Aorta (tissue), 5 donors: Measurements from ENCODE around the gene MAML2. TPM values are rescaled to one million over a fixed set of nuclear protein-coding genes. Genes with fewer than 3 reads are reported as not detected.

Source experiments
- ATAC-seq: fragments of 200-7000 bp; cut with Tn5 transposase; one replicate; pipeline ENCODE4 v1.9.1; 2022; ENCODE audit warnings: moderate library complexity; ENCODE audit not compliant: low FRiP score
- DNase-seq, 2 donors: peaks; one replicate each; pipeline ENCODE4 v3.0.0-alpha.2; 2020
- H3K27ac ChIP-seq, 2 donors: one replicate each; pipeline ENCODE4 v1.5.1; 2013; ENCODE audit warnings: low read length in 2 of 2, mild to moderate bottlenecking in 2 of 2, moderate library complexity in 2 of 2, control low read depth in 1 of 2, inconsistent platforms in 1 of 2, low read depth in 1 of 2
- H3K27me3 ChIP-seq, 2 donors: one replicate each; pipeline ENCODE4 v1.6.1; 2013; ENCODE audit warnings: control low read depth in 1 of 2, low read length in 1 of 2, mild to moderate bottlenecking in 1 of 2, moderate library complexity in 1 of 2; ENCODE audit not compliant: insufficient read depth in 2 of 2, control insufficient read depth in 1 of 2
- H3K36me3 ChIP-seq, 2 donors: one replicate each; pipeline ENCODE4 v1.6.1; 2013; ENCODE audit warnings: control low read depth in 1 of 2, low read length in 1 of 2, mild to moderate bottlenecking in 1 of 2; ENCODE audit not compliant: insufficient read depth in 2 of 2, control insufficient read depth in 1 of 2
- H3K4me1 ChIP-seq, 2 donors: one replicate each; pipeline ENCODE4 v1.6.1; 2013; ENCODE audit warnings: low read length in 2 of 2, control low read depth in 1 of 2, mild to moderate bottlenecking in 1 of 2, moderate library complexity in 1 of 2; ENCODE audit not compliant: insufficient read depth in 2 of 2, control insufficient read depth in 1 of 2
- H3K4me3 ChIP-seq, 2 donors: one replicate each; pipeline ENCODE4 v1.5.1; 2013; ENCODE audit warnings: low read length in 2 of 2, control low read depth in 1 of 2, mild to moderate bottlenecking in 1 of 2
- H3K9me3 ChIP-seq: one replicate; pipeline ENCODE4 v1.6.1; 2013; ENCODE audit warnings: mild to moderate bottlenecking, low read length; ENCODE audit not compliant: control insufficient read depth
- WGBS, 2 donors: extraction: QIAGEN DNeasy Blood & Tissue Kit; methylation state at CpG; one replicate each; pipeline ENCODE4 v1.1.7; 2013; 5-methylcytosine and 5-hydroxymethylcytosine counted together
- intact Hi-C, 2 donors: fragments of 100-400 bp; cut with DNase I; formaldehyde crosslinking; loops; one replicate each; pipeline versions ENCODE4 v1.14.2 to v1.15.0; 2022
- polyA plus RNA-seq, 2 donors: library from polyadenylated mRNA; stranded (reverse); fragments of 200-250 nt; gene quantifications; one replicate each; pipeline ENCODE4 v1.2.3, GENCODE V29; 2013
- total RNA-seq, 2 donors: library from RNA; stranded (reverse); fragmentation: NEBNext Ultra II Directional; extraction: Animal tissue kit (Norgen Biotek cat#: 25700); gene quantifications; one replicate each; pipeline ENCODE4 v1.2.1, GENCODE V29; 2021
- donor health status: healthy with polysubstance abuse.
- donor health status: Bipolar disorder and iron deficiency.
- donor health status: DM: no; HTN: no; CAD: no.
- donor health status: DM: no; HTN: no; CAD: no.
- donor health status: DM: yes; HTN: yes; CAD: no.

The MAML2 gene
- total and polyA plus RNA-seq, 4 donors: 6.0 to 27.5 (median 14.0) TPM

DNA sequence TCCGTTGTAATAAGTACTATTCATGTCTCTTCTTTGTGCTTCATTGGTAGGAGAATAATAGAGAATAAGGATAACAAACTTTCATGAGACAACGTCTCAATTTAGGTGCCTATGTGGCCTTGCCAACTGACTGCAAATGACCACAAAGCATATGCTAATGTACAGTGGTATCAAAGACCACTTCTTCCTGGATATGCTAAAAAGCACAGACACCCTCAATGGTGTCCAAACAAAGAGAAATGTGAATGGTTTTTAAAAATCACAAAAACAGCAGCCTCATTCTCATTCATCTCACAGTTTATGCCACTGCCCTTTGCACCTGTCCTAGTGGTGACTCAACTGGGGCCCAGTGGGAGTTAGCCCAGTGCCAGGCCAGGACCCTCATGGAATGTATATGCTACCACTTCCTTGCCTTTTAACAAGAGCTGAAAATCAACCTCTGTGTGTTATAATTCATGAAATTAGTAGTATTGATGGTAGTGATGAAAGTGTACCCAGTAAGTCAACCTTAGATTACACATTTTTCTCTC, 353.9 kb downstream of the MAML2 start:
- Histone ChIP-seq H3K36me3 (no peaks in the 10 kb centered on the region), H3K27me3 (no peaks in the 10 kb centered on the region), H3K4me3 (no peak overlapping the region), H3K4me1 (peaks cover 0 to 2% of the 10 kb centered on the region in 2 donors), H3K27ac (no peak overlapping the region), H3K9me3 (no peaks in the 10 kb centered on the region)
- ATAC-seq (no peak), DNase-seq (no peak)
- intact Hi-C loops: no loop called here
- WGBS, 2 donors: 85 to 88% methylated on average over 2 of the region's 2 CpGs

GRCh38 chr11:95985174-95985808, 357.7 kb downstream of the MAML2 start:
- Histone ChIP-seq H3K4me3 (no peak overlapping the region), H3K27ac (no peak overlapping the region), H3K9me3 (no peaks in the 10 kb centered on the region), H3K4me1 (no peaks in the 10 kb centered on the region), H3K27me3 (no peaks in the 10 kb centered on the region), H3K36me3 (peaks cover 0 to 4% of the 10 kb centered on the region in 2 donors)
- no peak for ATAC-seq
- DNase-seq: no peak
- 96% methylated on average over 1 of the region's 1 CpG for whole genome bisulfite sequencing, 2 donors
- intact Hi-C loops: no loop called here

GRCh38 chr11:95984072-95984471, 358.9 kb downstream of the MAML2 start:
- ATAC-seq (no peak), DNase-seq (no peak)
- no peaks in the 10 kb centered on the region for H3K27me3 ChIP-seq
- 90 to 92% methylated on average over 2 of the region's 2 CpGs for whole genome bisulfite sequencing, 2 donors
- intact Hi-C loops: no loop called here
- H3K36me3 ChIP-seq: peaks cover 5 to 6% of the 10 kb centered on the region in 2 donors
- H3K4me3 ChIP-seq: no peak overlapping the region
- no peaks in the 10 kb centered on the region for H3K9me3 ChIP-seq
- H3K4me1 ChIP-seq: no peaks in the 10 kb centered on the region
- H3K27ac ChIP-seq: no peak overlapping the region

DNA sequence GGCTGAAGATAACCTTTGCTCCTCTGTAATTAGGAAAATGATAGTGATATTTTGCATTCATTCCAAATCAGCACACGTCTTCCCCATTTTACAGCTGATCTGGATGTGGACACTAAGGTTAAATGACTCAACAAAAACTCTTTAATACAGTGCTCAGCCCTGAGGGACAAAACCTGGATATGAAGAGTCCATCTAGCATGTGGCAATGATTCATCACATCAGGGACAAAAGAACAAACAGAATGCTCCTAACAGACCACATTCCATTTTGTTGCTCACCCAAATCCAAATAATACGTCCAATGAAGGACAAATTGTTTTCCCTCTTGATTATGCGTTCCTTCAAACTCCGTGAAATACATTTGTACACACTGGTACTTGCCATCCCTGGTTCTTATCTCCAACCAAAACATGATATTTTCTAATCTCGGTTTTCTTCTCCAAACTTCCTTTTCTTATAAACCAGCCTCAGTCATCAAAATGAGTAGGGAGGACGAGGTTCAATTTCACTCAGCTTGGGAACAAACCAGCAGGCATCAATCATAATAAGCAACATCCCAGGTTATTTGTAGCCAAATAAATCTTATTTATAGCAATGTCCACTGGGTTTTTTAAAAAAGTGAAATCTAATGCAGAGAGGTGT, 365.3 kb downstream of the MAML2 start:
- Histone ChIP-seq H3K9me3 (no peaks in the 10 kb centered on the region), H3K27ac (no peak overlapping the region), H3K36me3 (peaks cover 5 to 10% of the 10 kb centered on the region in 2 donors), H3K27me3 (no peaks in the 10 kb centered on the region), H3K4me1 (no peaks in the 10 kb centered on the region), H3K4me3 (no peak overlapping the region)
- WGBS, 2 donors: 47 to 58% methylated on average over 6 of the region's 6 CpGs
- ATAC-seq (no peak), DNase-seq (no peak)
- intact Hi-C loops: no loop called here

GRCh38 chr11:95976550-95976949, 366.4 kb downstream of the MAML2 start:
- no peak for ATAC-seq
- no peaks in the 10 kb centered on the region for H3K27me3 ChIP-seq
- 87 to 89% methylated on average over 2 of the region's 2 CpGs for WGBS, 2 donors
- intact Hi-C loops: no loop called here
- H3K4me1 ChIP-seq: no peaks in the 10 kb centered on the region
- no peak overlapping the region for H3K27ac ChIP-seq
- no peak for DNase-seq
- H3K9me3 ChIP-seq: no peaks in the 10 kb centered on the region
- peaks cover 5 to 10% of the 10 kb centered on the region in 2 donors for H3K36me3 ChIP-seq
- H3K4me3 ChIP-seq: no peak overlapping the region

GRCh38 chr11:95975343-95975742, 367.7 kb downstream of the MAML2 start:
- Histone ChIP-seq H3K27me3 (no peaks in the 10 kb centered on the region), H3K27ac (no peak overlapping the region), H3K36me3 (peaks cover 5 to 6% of the 10 kb centered on the region in 2 donors), H3K4me1 (no peaks in the 10 kb centered on the region), H3K9me3 (no peaks in the 10 kb centered on the region), H3K4me3 (no peak overlapping the region)
- no peak for ATAC-seq
- WGBS, 2 donors: 81 to 89% methylated on average over 5 of the region's 5 CpGs
- DNase-seq: no peak
- intact Hi-C loops: no loop called here

DNA sequence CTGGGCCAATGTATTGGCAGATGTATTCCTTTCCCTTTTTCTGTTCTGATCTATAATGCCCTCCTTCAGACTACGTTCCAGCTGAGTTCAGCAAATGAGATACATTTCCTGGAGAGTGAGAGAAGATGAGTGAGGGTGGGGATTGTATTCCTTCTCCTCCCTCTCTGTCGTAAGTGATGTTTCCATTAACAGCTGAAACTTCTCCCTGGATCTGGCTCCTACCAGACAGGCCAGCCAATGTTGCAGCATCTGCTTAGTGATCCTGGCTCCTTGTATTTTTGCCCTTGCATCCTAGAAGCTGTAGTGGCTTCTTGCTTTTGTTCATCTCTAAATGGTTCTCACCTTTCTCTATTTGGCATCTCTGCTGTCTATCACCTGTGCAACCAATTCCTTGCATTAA, 370.9 kb downstream of the MAML2 start:
- WGBS, 2 donors: 71 to 84% methylated on average over 2 of the region's 2 CpGs
- H3K36me3 ChIP-seq: no peaks in the 10 kb centered on the region
- no peaks in the 10 kb centered on the region for H3K27me3 ChIP-seq
- no peaks in the 10 kb centered on the region for H3K4me1 ChIP-seq
- no peak overlapping the region for H3K4me3 ChIP-seq
- DNase-seq (no peak), ATAC-seq (no peak)
- H3K9me3 ChIP-seq: no peaks in the 10 kb centered on the region
- intact Hi-C loops: no loop called here
- H3K27ac ChIP-seq: no peak overlapping the region

GRCh38 chr11:95968585-95968984, 374.4 kb downstream of the MAML2 start:
- WGBS, 2 donors: 80 to 88% methylated on average over 1 of the region's 1 CpG
- Histone ChIP-seq H3K9me3 (no peaks in the 10 kb centered on the region), H3K27ac (no peak overlapping the region), H3K27me3 (no peaks in the 10 kb centered on the region), H3K4me1 (no peaks in the 10 kb centered on the region), H3K36me3 (no peaks in the 10 kb centered on the region), H3K4me3 (no peak overlapping the region)
- no peak for ATAC-seq
- intact Hi-C loops: no loop called here
- no peak for DNase-seq

DNA sequence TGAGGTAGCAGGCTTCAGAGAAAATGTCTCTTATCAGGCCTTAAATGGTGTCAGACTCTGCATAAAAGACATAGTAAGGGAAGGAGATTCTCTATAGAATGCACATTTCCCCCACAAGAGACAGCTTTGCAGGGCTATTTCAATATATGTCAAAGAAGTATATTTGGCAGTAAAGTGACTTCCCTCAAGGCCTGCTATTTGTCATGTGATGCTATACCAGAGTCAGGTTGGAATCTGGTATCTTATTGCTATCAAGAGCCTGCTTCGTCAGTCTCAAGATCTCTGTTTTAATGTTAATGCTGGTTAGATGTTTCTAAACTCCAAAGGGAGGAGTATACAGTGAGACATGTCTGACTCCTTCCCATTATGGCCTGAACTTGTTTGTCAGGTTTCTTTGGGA, 378.7 kb downstream of the MAML2 start:
- H3K27me3 ChIP-seq: no peaks in the 10 kb centered on the region
- WGBS, 2 donors: 88 to 90% methylated on average over 1 of the region's 1 CpG
- no peaks in the 10 kb centered on the region for H3K36me3 ChIP-seq
- H3K27ac ChIP-seq: no peak overlapping the region
- ATAC-seq (no peak), DNase-seq (no peak)
- intact Hi-C loops: no loop called here
- no peak overlapping the region for H3K4me3 ChIP-seq
- no peaks in the 10 kb centered on the region for H3K9me3 ChIP-seq
- no peaks in the 10 kb centered on the region for H3K4me1 ChIP-seq
